HG03354 (cell line): ENCODE results near the gene LDAF1.
"Not testable (repeated sequence)": the region's sequence is repeated elsewhere in the genome, so short reads cannot be mapped to it uniquely, and the experiment has no call there.

Source experiments
- ATAC-seq: cut with Tn5 transposase; IDR thresholded peaks from one replicate; pipeline ENCODE4 v1.9.1; 2021; ENCODE audit warnings: mild to moderate bottlenecking; ENCODE audit not compliant: unreplicated experiment, poor library complexity, severe bottlenecking

Gene LDAF1

DNA sequence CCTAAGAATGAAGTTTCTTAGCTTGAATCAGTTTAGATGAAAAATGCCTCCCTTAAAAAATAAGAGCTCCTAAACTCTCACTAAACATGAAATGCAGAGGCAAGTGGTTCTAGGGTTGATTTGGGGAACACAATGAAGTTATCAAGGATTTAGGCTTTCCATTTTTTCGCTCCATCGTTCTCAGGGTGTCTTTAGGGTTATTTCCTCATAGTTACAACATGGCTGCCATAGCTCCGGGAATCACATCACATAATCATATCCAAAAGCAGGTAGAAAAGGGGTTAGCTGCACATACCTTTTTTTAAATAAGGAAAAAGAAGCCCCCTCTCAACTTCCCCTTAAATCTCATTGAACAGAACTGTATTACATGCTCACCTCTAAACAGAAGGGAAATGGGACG is 31.5 kb downstream of the LDAF1 start:
- no peak for ATAC-seq

DNA sequence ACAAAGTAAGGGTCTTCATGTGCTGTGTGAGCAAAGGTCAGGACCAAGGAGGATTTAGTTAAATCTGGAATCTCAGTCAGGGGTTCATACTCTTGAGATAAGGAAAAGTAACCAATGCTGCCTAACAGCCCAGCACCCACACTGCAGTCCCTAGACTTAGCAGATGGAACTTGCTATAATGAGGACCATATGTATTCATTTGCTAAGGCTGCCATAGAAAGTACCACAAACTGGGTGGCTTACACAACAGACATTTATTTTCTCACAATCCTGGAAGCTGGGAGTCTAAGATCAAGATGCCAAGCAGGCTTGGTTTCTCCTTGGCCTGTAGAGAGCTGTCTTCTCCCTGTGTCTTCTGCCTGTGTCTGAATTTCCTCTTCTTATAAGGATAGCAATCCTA is 32.1 kb downstream of the LDAF1 start:
- no peak for ATAC-seq

DNA sequence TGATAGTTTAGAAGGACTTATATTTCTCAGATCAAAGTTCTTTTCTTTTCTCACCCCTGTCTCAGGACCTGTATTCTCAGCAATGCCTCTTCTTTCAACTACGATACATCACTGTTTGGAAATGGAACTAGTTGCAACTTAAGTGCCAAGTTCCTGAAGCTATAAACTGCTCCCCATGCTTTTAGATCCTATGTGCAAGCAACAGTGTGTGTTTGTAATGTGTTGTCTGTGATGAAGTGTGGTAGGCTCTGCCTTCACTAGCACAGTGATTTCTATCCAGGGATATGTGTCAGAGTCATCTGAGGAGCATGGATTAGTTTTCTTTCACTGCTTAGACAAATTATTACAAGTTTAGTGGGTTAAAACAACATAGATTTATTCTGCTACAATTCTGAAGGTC is 34.5 kb downstream of the LDAF1 start:
- no peak for ATAC-seq

DNA sequence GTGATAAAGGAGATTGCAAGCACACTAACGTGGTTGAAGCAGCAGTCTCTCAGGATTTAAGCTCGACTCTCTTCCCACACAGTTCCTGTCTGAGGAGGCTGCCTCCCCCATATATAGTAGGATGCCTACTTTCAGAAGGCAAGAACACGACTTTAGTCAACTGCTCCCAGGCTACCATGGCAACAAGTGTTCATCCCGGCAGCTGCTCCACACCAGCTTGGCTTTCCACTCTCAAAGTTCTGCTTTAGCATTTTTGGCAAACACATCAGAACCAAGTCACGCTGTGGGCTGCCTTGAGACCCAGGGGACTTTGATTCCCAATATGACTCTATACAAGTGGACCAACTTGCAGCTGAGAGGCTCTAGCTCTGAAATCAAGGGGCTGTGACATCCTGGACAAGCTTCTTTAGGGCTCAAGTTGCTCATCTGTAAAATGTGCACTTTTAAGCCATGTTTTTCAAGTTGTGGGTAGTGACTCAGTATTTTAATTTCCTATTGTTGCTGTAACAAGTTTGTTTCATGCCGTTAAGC is 36.4 kb downstream of the LDAF1 start:
- ATAC-seq, result no peak

DNA sequence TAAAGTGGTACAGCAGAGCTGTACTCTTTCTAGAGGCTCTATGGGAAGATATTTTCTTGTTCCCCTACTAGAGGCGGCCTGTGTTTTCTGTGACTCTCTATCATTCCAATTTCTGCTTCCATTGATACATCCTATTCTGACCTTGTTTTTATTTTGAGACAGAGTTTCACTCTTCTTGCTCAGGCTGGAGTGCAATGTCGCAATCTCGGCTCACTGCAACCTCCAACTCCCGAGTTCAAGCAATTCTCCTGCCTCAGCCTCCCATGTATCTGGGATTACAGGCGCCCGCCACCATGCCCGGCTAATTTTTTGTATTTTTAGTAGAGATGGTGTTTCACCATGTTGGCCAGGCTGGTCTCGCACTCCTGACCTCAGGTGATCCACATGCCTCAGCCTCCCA is 36.9 kb downstream of the LDAF1 start:
- not testable (repeated sequence) for ATAC-seq

DNA sequence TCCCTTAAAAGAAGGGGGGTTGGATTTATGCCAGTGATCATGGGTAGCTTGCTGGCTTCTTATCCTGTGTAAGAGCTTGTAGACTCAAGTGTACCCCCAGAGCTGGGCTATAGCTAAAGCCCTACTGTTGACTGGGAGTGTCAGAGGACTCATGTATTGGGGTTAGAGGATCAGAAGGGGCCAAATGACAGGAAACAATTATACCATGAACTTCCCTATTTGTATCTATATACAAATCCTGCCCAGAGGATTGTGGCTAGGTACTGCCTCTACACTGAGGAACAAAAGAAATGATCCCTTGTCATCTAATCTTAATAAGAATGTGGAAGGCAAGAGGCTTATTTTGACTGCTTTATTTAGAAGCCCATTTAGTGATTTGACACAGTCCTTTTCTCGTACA is 38.6 kb downstream of the LDAF1 start:
- ATAC-seq, result no peak

DNA sequence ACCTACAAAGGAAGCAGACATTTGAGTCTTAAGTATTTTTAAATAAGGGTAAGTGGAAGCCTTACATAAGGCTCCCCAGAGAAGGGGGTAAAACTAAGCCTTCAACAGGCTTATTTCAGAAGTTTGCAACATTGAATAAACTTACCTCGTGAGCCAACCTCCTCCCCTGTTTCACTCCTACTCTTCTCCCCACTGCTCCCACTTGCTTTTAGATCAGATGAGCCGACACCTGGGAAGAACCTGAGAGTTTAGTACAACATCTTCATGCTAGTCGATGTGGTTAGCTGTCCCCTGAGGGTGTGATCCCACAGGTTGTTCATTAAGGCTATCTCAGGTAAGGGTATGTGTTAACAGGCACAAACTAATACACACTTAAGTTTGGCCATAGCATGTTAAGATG is 39.1 kb downstream of the LDAF1 start:
- no peak for ATAC-seq

DNA sequence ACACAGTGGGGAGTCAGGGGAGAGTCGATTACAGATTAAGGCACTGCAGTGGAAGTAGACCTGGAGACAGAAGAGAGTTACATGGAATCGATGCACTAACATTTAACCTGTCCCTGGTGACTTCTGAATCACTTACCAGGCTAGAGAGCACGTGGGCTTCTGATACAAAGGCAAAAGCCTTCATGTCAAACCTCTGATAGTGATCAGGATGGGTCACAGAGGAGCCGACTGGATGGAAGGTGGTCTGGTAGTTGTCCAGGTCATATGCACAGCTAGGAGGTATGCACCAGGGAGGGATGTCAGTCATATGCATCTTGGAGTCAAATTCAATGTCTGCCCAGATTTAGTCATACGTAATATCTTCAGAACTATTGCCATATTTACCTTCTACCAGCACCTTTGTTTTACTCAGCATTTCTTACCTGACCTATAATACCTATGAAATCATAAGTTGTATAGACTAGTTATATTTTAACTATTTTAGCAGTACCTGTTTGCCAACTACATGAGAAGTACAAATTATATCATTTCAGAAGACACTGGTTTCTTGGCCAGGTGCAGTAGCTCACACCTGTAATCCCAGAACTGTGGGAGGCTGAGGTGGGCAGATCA is 41.2 kb downstream of the LDAF1 start:
- ATAC-seq, result no peak

DNA sequence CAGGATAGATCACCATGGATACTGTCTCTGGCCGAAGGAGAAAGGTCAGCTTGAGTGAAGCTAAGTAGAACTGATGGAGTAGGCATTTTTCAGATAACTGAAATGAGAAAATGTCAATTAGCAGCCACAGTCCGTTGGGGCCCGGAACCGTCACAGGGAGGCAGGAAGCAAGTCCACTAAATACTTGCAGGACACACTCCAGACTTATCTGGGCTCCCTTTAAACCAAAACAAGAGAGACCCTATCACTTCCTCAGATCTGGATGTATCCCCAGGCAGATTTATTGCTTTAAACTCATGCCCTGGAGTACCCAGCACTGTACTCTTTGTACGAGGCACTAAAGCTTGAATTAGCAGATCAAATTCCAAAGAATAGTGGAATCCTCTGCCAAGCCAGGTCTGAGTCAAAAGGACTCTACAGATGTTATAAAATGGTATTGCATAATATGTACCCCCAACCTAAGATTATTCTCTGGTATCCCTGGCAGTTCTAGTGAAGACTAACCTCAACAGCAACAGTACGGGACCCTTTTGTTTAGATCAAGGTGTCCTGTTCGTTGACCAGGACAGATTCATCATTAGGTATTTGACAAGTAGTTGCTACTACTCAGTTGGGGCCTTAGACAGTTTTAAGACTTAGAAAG is 44.8 kb downstream of the LDAF1 start:
- ATAC-seq, result no peak

DNA sequence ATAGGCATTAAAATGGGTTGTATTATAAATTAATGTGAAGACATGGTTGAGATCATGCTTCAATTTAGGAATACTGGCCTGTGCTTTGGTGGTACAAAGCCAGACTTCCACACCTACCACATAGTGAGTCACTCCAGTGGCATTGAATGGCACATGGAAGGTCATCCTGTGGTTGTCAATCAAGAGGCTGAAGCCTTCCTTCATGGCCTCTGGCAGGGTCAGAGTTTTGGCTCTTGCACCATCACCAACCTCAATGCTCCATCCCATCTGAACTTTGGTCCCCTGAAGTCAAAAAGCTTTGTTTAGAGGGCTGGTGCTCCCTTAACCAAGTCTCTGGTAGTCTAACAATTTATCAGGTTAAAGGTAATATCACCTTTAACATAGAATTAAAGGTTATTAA is 46.8 kb downstream of the LDAF1 start:
- ATAC-seq, result no peak

DNA sequence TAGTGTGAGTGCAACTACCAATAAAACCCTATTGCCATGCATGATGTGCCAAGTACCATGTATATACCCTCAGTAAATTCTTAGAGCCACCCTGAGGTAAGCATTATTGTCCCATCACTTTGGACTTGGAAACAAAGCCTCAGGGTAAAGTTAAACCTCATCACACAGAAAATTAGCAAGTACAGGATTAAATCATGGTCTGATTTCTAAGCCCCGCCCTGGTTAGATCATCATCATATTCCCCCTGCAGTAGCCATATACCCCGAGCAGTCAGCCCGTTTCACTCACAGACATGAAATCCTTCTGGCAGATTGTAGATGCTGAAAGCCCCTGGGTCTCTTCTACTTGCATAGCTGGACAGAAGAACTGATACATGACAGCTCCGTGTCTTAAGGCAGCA is 48.1 kb downstream of the LDAF1 start:
- ATAC-seq, result no peak

DNA sequence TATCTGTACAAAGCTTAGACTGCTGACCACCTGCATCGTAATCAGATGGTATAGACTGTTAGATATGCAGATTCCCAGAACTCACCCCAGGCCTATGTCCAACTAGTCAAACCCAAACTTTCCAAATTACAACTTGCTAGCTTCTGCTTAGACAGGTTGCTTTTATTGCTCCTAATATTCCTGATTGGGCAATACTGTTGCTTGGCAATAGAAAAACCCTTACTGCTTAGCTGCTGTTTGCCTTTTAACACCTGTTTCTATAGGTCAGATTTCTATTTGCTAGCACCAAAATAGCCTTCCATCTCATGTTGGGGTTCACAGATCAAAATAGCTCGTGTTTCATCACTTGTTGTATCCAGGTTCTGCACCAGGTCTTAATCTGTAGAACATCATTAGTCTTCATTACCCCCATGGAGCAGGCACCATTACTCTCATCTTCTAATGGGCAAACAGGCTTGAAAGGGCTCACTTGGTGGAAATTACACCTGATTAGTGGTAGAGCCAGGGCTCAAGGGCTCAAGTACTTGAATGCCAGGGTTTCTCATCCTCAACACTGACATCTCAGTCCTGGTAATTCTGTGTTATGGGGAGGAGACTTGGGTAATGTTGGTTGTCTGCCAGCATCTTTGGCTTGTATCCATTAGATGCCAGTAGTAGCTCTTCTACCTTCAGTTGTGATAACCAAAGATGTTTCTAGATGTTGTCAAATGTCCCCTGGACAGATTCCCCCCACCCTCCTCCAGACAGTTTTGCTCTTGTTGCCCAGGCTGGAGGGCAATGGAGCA is 50.2 kb downstream of the LDAF1 start:
- no peak for ATAC-seq

DNA sequence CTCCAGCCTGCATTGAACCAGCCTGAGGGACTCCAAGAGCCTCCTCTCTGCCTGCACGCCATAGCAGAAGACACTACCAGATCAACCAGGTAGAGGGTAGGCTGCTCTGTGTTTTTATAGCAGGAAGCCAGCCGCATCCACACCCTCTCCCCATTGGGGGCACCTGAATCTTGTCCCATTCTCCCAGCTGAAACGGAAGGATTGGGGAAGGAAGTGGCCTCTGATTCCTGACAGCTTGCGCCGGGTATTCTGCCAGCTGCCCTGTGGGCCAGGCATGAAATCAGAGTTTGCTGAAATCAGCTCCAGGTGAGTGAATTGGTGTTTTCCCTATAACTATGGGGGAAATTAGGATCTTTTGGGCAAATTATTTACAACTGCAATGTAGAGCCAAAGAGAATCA is 53.0 kb downstream of the LDAF1 start, which contains the start of gene ZP2:
Gene ZP2, minus strand, starts transcription at position 89 of the 400 bp plus-strand sequence. Its CDS starts 27 bp downstream, at position 62.
- no peak for ATAC-seq

DNA sequence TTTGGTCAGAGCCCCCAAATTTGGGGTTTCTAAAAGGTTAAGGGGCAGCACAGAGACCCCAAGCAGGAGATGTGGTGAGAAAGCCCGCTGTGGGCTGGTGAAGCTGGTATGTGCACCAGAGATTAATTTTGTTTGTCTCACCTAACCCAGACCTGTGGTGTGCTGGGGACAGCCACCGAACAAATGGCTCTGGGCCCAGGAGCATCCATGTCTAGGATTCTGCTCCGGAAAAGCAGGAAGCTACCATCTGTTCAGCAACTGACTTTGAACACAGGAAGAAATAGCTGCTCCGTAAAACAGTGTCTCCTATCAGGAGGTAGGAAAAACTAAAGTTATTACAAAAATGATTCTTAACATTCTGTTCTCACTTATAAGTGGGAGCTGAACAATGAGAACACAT is 55.6 kb downstream of the LDAF1 start:
- ATAC-seq, result no peak

DNA sequence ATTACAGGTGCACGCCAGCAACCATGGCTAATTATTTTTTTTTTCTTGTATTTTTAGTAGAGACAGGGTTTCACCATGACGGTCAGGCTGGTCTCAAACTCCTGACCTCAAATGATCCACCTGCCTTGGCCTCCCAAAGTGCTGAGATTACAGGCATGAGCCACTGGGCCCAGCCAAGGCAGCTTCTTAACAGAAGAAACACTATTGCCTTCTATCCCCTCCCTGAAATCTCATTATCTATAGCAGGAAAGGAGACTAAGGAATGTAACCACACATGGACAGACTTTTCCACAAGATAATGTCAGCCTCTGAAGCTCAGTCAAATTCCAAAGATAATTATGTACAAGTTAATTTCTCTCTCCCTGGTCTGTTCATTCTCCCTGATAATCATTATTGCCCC is 58.6 kb downstream of the LDAF1 start:
- no peak for ATAC-seq

DNA sequence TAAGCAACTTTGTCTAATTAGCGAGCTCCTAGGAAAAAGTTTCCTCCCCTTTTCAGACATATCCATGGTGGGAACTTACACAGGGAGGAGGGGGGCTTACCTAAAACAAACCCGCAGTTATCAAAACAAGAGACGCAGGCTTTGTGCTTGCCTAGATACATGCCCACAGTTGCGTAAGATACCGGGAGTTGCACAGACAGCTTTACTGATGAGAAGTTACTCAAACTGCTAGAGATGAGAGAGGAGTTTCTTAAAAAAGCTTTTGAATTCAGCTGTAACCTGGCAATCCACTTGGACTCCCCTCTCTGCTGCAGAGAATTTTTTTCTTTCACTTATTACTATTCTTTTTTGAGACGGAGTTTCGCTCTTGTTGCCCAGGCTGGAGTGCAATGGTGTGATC is 59.7 kb downstream of the LDAF1 start:
- ATAC-seq, result no peak

DNA sequence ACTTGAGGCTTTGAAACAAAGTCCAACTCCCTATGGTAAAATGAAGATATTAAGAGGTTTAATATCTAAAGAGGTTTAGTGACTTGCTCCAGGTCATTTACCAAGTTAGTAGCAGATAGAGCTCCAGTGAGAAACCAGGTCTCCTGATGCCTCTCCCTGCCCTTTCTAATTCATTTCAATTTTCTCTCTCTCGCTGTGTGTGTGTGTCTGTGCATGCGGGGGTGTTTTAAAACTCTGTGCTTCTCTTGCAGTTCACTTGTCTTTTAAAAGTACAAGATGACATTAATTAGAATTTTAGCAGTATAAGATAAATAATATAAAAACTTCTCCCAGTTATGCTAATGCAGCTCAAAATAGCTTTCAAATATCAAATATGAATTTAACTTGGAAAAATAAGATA is 61.1 kb downstream of the LDAF1 start:
- ATAC-seq, result no peak

DNA sequence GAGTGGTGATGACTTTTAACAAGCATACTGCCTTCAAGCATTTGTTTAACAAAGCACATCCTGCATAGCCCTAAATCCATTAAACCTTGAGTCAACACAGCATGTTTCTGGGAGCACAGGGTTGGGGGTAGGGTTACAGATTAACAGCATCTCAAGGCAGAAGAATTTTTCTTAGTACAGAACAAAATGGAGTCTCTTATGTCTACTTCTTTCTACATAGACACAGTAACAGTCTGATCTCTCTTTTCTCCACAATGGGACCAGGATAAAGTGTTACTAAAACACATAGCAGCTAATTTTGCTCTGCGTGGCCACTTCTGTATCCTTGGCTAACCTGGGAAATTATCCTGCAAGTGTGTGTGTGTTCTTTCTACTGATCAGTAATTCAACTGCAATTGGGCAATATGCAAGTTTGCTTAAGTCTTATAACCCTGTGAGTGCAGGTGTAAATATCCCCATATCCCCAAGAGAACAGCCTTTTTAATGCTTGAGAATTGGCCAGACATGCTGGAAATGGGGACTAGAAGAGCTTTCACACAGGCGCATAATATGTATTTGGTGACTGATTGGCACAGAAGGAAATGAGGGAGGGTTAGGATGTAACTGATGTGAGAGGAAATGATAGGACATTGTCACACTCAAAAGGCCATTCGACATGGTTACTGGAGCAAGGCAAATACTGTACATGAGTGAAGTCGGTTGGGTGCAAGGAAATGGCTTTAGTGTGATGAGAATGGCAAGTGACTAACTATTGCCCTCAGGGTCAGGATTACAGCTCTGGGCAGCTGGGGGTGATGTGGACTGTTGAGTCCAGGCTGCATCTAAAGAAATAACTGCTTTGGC is 64.2 kb downstream of the LDAF1 start:
- ATAC-seq, result no peak

DNA sequence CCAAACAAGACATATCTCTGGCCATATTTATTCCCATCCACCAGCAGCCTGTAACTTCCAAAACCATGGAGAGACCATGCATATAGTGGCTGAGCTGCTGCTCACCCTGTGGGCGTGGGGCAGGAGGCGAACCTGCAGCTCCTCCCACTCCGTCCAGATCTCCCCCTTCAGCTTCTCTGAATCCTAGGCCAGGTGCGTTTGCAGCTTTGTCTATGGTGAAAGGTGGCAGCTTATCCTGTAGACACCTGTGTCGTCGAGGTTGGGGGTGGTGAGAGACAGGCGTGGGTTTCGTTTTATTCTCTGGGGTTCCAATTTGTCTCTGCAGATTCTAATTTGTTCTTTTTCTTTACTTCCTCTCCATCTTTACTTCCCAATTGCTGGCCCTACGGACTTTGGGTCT is 65.3 kb downstream of the LDAF1 start:
- no peak for ATAC-seq

DNA sequence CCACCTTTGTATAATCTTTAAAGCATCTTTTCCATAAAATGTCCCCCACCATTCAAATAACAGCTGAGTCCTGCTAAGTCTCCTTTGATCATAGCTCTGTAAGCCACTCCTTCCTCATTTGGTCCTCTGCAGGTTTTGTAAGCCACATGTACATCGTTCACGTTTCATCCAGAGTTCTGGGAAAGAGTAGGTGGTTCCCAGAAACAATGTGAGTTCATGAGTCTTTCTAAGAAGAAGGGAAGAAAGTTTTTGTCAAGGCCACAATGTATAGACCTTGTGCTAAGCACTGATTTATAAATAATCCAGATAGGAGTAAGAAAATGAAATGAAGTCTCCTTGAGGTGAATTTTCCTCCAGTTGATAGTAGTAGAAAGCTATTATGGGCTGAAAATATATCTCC is 66.3 kb downstream of the LDAF1 start:
- no peak for ATAC-seq
